NCI-H748 (cell line): ENCODE results near the gene ST8SIA6.

Source experiments
- DNase-seq: peaks from one replicate; lab custom pipeline; 2025; ENCODE audit not compliant: unreplicated experiment; lab: John Stamatoyannopoulos, UW

ST8SIA6 gene

DNA sequence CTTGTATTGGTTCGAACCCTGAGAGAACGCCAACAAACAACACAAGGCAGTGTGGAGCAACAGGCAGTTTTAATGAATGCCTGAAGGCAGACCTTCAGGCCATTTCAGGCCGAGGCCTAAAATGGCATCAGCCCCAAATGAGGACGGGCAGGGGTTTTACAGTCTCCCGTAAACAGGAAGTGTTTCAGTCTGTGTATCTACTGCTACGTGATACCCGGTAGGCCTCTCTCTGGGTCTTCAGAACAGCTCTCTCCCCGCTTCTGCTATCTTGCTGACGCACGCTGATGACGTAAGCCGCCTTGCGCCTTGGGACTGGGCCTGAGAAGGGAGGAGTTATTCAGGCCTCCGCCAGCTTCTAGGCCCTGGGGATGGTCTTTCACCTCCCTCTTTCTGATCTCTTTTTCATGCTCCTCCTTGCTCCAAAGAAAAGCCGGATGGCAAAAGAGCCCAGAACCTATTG is 67.7 kb downstream of the ST8SIA6 start:
- peak; percentile 96 for DNase-seq

DNA sequence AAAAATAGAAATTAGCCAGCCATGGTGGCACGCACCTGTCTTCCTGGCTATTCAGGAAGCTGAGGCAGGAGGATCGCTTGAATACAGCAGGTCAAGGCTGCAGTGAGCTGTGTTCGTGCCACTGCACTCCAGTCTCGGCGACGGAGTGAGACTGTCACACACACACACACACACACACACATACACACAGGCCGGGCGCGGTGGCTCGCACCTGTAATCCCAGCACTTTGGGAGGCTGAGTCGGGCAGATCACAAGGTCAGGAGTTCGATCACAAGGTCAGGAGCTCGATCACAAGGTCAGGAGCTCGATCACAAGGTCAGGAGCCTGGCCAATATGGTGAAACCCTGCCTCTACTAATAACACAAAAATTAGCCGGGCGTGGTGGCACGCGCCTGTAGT is 68.4 kb downstream of the ST8SIA6 start:
- no peak for DNase-seq

- DNase-seq: no peak
These were observed 69.3 kb downstream of the ST8SIA6 start for GRCh38 chr10:17385066-17385465.

- DNase-seq: no peak
These were observed 70.4 kb downstream of the ST8SIA6 start for GRCh38 chr10:17383801-17384555.

DNA sequence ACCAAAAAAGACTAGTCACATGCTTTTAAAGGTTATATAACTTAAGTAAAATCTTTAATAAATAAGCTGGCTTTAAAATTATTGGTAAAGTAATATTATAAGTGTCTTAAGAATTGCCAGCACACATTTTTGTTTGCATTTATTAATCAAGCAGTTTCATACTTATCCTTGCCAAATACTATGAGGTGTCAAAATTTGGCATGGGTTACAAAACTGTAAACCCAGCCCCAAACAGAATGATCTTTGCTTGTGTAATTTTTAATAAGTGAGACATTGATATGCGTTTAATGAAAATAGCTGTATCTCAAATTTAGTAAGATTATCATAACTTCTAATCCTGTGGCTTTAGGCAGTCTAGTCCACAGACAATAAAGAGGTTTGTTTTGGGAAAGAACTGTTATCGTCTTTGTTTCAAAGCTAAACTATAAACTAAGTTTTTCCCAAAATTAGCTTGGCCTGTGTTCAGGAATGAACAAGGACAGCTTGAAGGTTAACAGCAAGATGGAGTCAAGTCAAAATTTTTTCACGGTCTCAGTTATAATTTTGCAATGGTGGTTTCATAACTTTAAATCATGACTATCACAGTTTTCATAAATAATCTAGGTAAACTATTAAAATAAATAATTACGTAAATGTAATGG is 72.8 kb downstream of the ST8SIA6 start:
- DNase-seq: no peak

DNA sequence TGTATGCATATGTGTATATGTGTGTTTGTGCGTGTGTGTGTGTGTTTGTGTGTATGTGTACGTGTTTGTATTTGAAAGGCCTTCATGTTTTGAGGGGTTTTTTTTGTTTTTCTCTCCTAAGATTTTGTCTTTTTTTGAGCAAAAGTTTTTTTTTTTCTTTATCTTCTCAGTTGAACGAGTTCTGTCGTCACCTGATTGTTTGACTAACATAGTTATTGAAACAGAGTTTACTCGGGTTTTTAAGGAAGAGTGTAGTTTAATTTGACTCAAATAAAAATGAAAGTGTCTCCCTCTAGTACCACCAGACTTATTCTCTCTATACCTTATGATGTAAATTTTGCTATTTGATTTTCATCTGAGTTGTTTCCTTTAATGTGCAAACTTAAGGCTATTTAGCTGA is 73.5 kb downstream of the ST8SIA6 start:
- no peak for DNase-seq

GRCh38 chr10:17380016-17380415 is 74.4 kb downstream of the ST8SIA6 start:
- no peak for DNase-seq

- DNase-seq: no peak
These were observed 75.2 kb downstream of the ST8SIA6 start for GRCh38 chr10:17379151-17379690.

DNA sequence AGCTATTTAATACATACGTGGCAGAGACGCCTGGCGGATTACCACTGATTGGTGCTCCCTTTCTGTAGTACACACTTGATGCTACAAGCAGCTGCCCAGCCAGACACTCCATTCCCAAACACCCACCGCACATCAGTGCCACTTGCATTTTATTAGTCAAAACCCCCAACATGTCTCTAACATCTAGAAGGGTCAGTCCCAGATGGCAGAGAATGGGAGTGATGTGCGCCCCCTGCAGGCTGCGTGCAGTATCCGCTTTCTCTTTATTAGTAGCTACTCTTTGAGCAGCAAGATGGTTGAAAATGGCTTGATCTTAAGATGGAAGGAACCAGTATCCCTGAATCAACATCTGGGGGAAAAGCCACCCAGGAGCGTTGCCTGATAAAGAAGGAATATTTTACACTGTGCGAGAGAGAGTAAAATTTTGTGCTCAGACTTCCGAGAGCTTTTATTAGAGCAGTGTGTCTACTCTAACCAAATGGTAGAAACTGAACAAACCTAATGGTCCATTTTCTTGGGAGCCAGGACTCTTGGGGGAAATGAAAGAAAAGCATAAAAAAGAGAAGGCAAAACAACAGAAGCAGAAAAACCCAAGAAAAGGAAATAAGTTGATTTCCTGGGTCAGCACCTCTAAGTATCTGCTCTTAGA is 78.3 kb downstream of the ST8SIA6 start:
- peak; percentile 2 for DNase-seq

GRCh38 chr10:17368708-17369272 is 85.6 kb downstream of the ST8SIA6 start:
- no peak for DNase-seq

DNA sequence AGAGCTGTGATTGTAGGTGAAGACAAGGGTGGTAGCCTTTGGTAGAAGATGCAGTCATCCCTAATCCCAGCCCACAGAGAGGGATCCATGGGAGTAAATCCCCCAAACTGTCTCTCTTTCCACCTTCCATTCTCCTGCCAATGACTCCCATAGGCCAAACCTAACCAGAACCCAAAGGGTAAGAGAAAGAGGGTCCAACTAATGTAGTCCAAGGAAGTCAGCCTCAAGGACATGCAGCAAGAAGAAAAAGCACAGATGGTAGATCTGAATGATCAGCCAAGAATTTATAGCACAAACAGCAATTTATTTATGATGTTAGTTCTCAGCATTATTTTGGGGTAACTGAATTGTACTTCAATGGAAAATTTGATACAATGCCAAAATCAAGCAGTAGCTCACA is 87.7 kb downstream of the ST8SIA6 start:
- DNase-seq: no peak

GRCh38 chr10:17365402-17365801 is 89.0 kb downstream of the ST8SIA6 start:
- DNase-seq: no peak

- DNase-seq: no peak
These were observed 95.9 kb downstream of the ST8SIA6 start for GRCh38 chr10:17358461-17358860.

GRCh38 chr10:17357781-17358180 is 96.6 kb downstream of the ST8SIA6 start:
- no peak for DNase-seq

DNA sequence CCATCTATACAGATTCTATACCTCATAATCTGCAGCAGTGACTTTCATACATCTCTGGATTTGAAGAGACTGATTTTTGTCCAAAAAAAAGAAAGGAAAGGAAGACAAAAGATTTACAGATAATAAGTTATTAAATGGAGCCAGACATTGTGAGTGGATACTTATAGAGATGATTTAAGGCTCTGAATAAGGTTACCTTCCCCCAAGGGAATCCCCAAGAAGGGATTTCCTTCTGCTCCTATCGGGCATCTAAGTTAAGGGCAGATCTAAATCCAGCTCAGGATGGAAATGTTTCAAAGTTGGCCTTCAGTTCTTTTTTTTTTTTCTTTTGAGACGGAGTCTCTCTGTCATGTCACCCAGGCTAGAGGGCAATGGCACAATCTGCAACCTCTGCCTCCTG is 97.6 kb downstream of the ST8SIA6 start:
- DNase-seq: no peak

DNA sequence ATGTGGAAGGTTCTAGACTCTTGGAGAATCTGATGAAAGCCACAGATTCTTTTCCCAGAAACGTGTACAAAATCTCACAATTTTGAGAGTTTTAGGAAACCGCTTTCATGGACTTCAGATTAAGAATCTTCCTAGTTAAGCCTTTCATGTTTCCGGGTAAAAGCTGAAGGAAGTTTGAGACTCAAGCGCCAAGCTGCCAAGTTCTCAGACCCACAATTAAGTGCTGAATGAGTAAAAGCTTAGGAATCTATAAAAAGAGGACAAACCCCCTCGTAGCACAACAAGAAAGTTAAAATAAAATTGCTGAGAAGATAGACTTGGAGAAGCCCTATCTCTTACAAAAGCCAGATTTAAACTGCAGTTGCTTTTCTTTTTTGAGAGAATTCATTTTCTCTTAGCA is 99.6 kb downstream of the ST8SIA6 start:
- DNase-seq: no peak

DNA sequence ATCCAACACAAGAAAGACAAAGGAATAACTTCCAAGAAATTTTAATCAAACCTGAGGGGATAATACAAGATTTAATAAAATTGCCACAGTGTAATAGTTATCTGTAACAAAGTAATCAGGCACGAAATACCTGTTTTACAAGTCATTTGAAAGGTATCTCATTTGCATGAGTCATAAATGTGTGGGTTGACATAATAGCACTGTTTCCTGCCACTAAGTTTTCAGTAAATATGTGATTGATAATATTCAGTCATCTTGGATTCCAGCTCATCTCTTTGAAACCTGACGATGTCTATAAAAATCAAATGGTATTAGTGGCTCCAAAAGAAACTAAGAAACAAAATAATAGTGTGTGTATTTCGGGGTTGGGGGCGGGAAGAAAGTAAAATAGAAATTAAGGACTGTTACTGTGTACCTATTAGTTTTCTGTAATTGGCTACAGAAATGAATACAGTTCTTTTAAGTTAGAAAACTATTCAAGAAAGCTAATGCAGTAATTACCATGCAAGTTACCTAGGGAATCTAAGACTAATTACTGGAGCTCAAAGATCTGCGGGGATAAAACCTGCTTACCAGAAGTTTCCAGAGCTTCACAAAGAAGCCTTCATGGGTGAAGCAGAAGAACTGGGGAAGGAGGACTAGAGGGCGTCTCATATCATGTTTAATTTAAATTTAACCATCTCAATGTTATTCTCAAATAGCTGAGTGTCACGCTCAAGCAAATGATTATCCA is 100.7 kb downstream of the ST8SIA6 start:
- DNase-seq: no peak

DNA sequence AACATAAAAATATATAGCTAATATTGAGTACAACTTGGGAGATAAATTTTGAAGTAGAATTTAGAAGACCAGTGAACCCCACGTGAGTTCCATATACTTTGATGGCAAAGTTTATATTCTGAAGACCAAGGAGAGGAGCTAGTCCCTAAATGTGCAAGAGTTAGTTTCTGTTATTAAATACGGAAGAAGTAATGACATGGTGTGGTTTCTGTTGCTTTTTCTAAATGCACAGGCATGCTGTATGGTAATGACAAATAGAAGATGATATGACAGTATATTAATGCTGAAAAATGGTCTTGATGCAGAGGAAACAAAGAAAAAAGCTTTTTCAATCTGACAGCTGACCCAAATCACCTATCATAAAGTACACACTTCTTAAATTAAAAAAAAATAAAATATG is 101.8 kb downstream of the ST8SIA6 start:
- DNase-seq: no peak

- DNase-seq: no peak
These were observed 102.9 kb downstream of the ST8SIA6 start for GRCh38 chr10:17351506-17351905.

DNA sequence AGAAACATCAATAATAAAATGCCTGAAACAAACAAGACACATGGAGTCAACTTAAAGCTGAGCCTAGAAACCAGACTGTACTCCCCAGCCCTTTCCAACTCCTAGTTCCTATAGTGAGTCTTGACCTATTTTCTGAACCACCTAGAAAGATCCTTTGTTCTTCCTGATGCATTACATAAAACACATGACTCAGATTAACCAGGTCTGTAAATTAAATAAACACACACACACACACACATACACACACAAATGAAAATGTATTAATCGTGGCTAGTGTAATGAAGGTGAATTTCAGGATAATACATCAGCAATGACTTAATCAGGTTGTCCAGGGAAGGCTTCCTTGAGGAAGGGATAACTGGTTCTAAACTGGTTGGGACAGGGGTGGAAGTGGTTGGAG is 104.7 kb downstream of the ST8SIA6 start:
- DNase-seq: no peak
